ENCODE data around the gene NPFFR1.

- TF ChIP-seq, protein P1, sequence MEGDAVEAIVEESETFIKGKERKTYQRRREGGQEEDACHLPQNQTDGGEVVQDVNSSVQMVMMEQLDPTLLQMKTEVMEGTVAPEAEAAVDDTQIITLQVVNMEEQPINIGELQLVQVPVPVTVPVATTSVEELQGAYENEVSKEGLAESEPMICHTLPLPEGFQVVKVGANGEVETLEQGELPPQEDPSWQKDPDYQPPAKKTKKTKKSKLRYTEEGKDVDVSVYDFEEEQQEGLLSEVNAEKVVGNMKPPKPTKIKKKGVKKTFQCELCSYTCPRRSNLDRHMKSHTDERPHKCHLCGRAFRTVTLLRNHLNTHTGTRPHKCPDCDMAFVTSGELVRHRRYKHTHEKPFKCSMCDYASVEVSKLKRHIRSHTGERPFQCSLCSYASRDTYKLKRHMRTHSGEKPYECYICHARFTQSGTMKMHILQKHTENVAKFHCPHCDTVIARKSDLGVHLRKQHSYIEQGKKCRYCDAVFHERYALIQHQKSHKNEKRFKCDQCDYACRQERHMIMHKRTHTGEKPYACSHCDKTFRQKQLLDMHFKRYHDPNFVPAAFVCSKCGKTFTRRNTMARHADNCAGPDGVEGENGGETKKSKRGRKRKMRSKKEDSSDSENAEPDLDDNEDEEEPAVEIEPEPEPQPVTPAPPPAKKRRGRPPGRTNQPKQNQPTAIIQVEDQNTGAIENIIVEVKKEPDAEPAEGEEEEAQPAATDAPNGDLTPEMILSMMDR (IDR thresholded peaks at IDR 0.05; ENCODE audit: poor library complexity) = no peak
- TF ChIP-seq EZH2 (IDR thresholded peaks at IDR 0.05; ENCODE audit: borderline replicate concordance) = no peak
- TF ChIP-seq EZH2phosphoT487 (IDR thresholded peaks at IDR 0.05; ENCODE audit: low read depth, severe bottlenecking, unreplicated experiment) = no peak
These were observed 37.4 kb upstream of the NPFFR1 start for GRCh38 chr10:70321233-70321632.
